Ishikawa (cell line): ENCODE results near the gene DMWD.

ENCODE experiments used
- CEBPB ChIP-seq: IDR thresholded peaks from 2 replicates; pipeline ENCODE4 v1.6.1; 2012
- CREB1 ChIP-seq: IDR thresholded peaks from 2 replicates; pipeline ENCODE4 v1.6.1; 2012; ENCODE audit warnings: low read depth
- EGR1 ChIP-seq: IDR thresholded peaks from 2 replicates; pipeline ENCODE4 v1.6.1; 2012
- EP300 ChIP-seq: IDR thresholded peaks from 2 replicates; pipeline ENCODE4 v1.6.1; 2012; ENCODE audit warnings: borderline replicate concordance
- MAX ChIP-seq: IDR thresholded peaks from 2 replicates; pipeline ENCODE4 v1.6.1; 2012
- NFIC ChIP-seq: IDR thresholded peaks from 2 replicates; pipeline ENCODE4 v1.6.1; 2012
- RAD21 ChIP-seq: IDR thresholded peaks from 2 replicates; pipeline ENCODE4 v1.6.1; 2012; ENCODE audit warnings: low read depth
- REST ChIP-seq: IDR thresholded peaks from 2 replicates; pipeline ENCODE4 v1.6.1; 2012; ENCODE audit warnings: low read depth, mild to moderate bottlenecking
- TAF1 ChIP-seq: IDR thresholded peaks from 2 replicates; pipeline ENCODE4 v1.6.1; 2012; ENCODE audit warnings: low read depth, mild to moderate bottlenecking
- TCF12 ChIP-seq: IDR thresholded peaks from 2 replicates; pipeline ENCODE4 v1.6.1; 2012; ENCODE audit warnings: low read depth
- TEAD4 ChIP-seq: IDR thresholded peaks from 2 replicates; pipeline ENCODE4 v1.6.1; 2012
- ZBTB7A ChIP-seq: IDR thresholded peaks from 2 replicates; pipeline ENCODE4 v1.6.1; 2012; ENCODE audit warnings: low read depth

GRCh38 chr19:45763691-45764294 is 28.9 kb downstream of the DMWD start:
- TF ChIP-seq CREB1: no peak
- no peak for TF ChIP-seq RAD21
- no peak for TF ChIP-seq REST
- TF ChIP-seq TAF1: no peak
- no peak for TF ChIP-seq MAX
- TF ChIP-seq ZBTB7A: no peak
- no peak for TF ChIP-seq CEBPB
- TF ChIP-seq EGR1: no peak
- TF ChIP-seq TEAD4: no peak
- TF ChIP-seq TCF12: no peak
- TF ChIP-seq EP300: no peak
- no peak for TF ChIP-seq NFIC
